ENCODE measurements around the gene IMPDH2.

- no peak for TF ChIP-seq CTCF (IDR thresholded peaks at IDR 0.05)
- TF ChIP-seq POLR2A (IDR thresholded peaks at IDR 0.05), result no peak
These were observed 23.9 kb downstream of the IMPDH2 start for GRCh38 chr3:49005303-49005680.

All from lower leg skin (tissue), 3 donors.